Neuronal stem cell (in vitro differentiated cells): ENCODE results near the gene SDC3.

Source experiments
- DNase-seq: peaks from one replicate; pipeline ENCODE4 v3.0.0-alpha.2; 2013; ENCODE audit warnings: low spot score
- H2AFZ ChIP-seq: one replicate; pipeline ENCODE4 v1.6.1; 2013; ENCODE audit warnings: mild to moderate bottlenecking, low read length, inconsistent platforms
- H2AK5ac ChIP-seq: 2 replicates; pipeline ENCODE4 v1.6.1; 2013; ENCODE audit warnings: low read depth, mild to moderate bottlenecking, inconsistent platforms, low read length, moderate library complexity, mixed read lengths
- H2BK120ac ChIP-seq: 2 replicates; pipeline ENCODE4 v1.6.1; 2013; ENCODE audit warnings: low read depth, mild to moderate bottlenecking, inconsistent platforms, low read length, moderate library complexity, mixed read lengths
- H2BK12ac ChIP-seq: one replicate; pipeline ENCODE4 v1.6.1; 2013; ENCODE audit warnings: low read length, inconsistent platforms
- H2BK15ac ChIP-seq: 2 replicates; pipeline ENCODE4 v1.6.1; 2013; ENCODE audit warnings: mild to moderate bottlenecking, low read length, inconsistent platforms, mixed read lengths
- H2BK5ac ChIP-seq: one replicate; pipeline ENCODE4 v1.6.1; 2013; ENCODE audit warnings: inconsistent platforms, mild to moderate bottlenecking, low read length, moderate library complexity
- H3K14ac ChIP-seq: one replicate; pipeline ENCODE4 v1.6.1; 2013; ENCODE audit warnings: low read length, inconsistent platforms
- H3K18ac ChIP-seq: 2 replicates; pipeline ENCODE4 v1.6.1; 2013; ENCODE audit warnings: low read length, inconsistent platforms
- H3K23ac ChIP-seq: 2 replicates; pipeline ENCODE4 v1.6.1; 2013; ENCODE audit warnings: low read depth, mild to moderate bottlenecking, mixed read lengths, low read length, inconsistent platforms; ENCODE audit not compliant: poor library complexity
- H3K27ac ChIP-seq: replicated peaks from 3 replicates; pipeline ENCODE4 v1.5.1; 2013; ENCODE audit warnings: low read length, inconsistent platforms
- H3K27me3 ChIP-seq, 3 experiments: 2 replicates each; pipeline ENCODE4 v1.6.1; 2013; ENCODE audit warnings: low read length in 3 of 3, mild to moderate bottlenecking in 2 of 3, inconsistent platforms in 1 of 3, low read depth in 1 of 3, mixed read lengths in 1 of 3, moderate library complexity in 1 of 3; ENCODE audit not compliant: control insufficient read depth in 3 of 3, insufficient read depth in 3 of 3
- H3K36me3 ChIP-seq, 2 donors: replicated peaks in 1 of 2; 2 replicates each; pipeline ENCODE4 v1.6.1; 2013; ENCODE audit warnings: low read length in 2 of 2; ENCODE audit not compliant: control insufficient read depth in 2 of 2, insufficient read depth in 2 of 2
- H3K4ac ChIP-seq: 2 replicates; pipeline ENCODE4 v1.6.1; 2013; ENCODE audit warnings: inconsistent platforms, mild to moderate bottlenecking, low read length, moderate library complexity
- H3K4me1 ChIP-seq, 2 donors: 1 replicate in 1 of 2; 2 replicates in 1 of 2; pipeline ENCODE4 v1.6.1; 2013; ENCODE audit warnings: low read length in 2 of 2, low read depth in 1 of 2; ENCODE audit not compliant: control insufficient read depth in 2 of 2, insufficient read depth in 1 of 2
- H3K4me2 ChIP-seq: one replicate; pipeline ENCODE4 v1.6.1; 2013; ENCODE audit warnings: mild to moderate bottlenecking, low read length, inconsistent platforms; ENCODE audit not compliant: insufficient read depth, poor library complexity, severe bottlenecking
- H3K4me3 ChIP-seq, 2 donors: 2 replicates each; pipeline ENCODE4 v1.5.1; 2013; ENCODE audit warnings: low read length in 2 of 2, mild to moderate bottlenecking in 2 of 2, inconsistent platforms in 1 of 2, moderate library complexity in 1 of 2
- H3K79me1 ChIP-seq: one replicate; pipeline ENCODE4 v1.6.1; 2013; ENCODE audit warnings: low read depth, mild to moderate bottlenecking, inconsistent platforms, low read length, moderate library complexity
- H3K9ac ChIP-seq: one replicate; pipeline ENCODE4 v1.6.1; 2013; ENCODE audit warnings: mild to moderate bottlenecking, low read depth, low read length, inconsistent platforms; ENCODE audit not compliant: poor library complexity
- H3K9me3 ChIP-seq, 2 donors: replicated peaks in 1 of 2; 2 replicates each; pipeline versions ENCODE3 to v1.6.1; 2013; ENCODE audit warnings: low read length in 2 of 2, mild to moderate bottlenecking in 2 of 2, inconsistent platforms in 1 of 2, low read depth in 1 of 2, mixed read lengths in 1 of 2, moderate library complexity in 1 of 2; ENCODE audit not compliant: control insufficient read depth in 2 of 2, insufficient read depth in 1 of 2
- H4K8ac ChIP-seq: one replicate; pipeline ENCODE4 v1.6.1; 2013; ENCODE audit warnings: low read depth, mild to moderate bottlenecking, inconsistent platforms, low read length, moderate library complexity
- H4K91ac ChIP-seq: one replicate; pipeline ENCODE4 v1.6.1; 2013; ENCODE audit warnings: low read length, low read depth, mild to moderate bottlenecking, inconsistent platforms; ENCODE audit not compliant: poor library complexity
- WGBS, 2 donors: extraction: QIAGEN DNeasy Blood & Tissue Kit; methylation state at CpG; one replicate each; pipeline ENCODE4 v1.1.7; 2013; ENCODE audit warnings: missing lambda C conversion rate in 2 of 2, mixed read lengths in 1 of 2; ENCODE audit not compliant: insufficient read length in 2 of 2, insufficient replicate concordance in 1 of 2; ENCODE audit errors: extremely low coverage in 2 of 2; 5-methylcytosine and 5-hydroxymethylcytosine counted together

The SDC3 gene

GRCh38 chr1:30883389-30884172 is 25.0 kb downstream of the SDC3 start:
- no peak overlapping the region for H2BK120ac ChIP-seq
- no peak overlapping the region for H2BK5ac ChIP-seq
- H2AK5ac ChIP-seq = peak overlapping the region; percentile 58
- no peak for DNase-seq
- no peak overlapping the region for H2BK15ac ChIP-seq
- H3K4me1 ChIP-seq = peaks cover 31 to 34% of the 10 kb centered on the region in 2 donors
- H3K14ac ChIP-seq = no peak overlapping the region
- H3K4me3 ChIP-seq = no peak overlapping the region
- H3K36me3 ChIP-seq = peaks cover under 1 to 10% of the 10 kb centered on the region in 2 donors
- H4K91ac ChIP-seq = no peak overlapping the region
- H3K4ac ChIP-seq = no peak overlapping the region
- no peak overlapping the region for H3K23ac ChIP-seq
- H2BK12ac ChIP-seq = no peak overlapping the region
- peaks cover 8% of the 10 kb centered on the region for H3K79me1 ChIP-seq
- H3K9ac ChIP-seq = no peak overlapping the region
- no peak overlapping the region for H4K8ac ChIP-seq
- H3K4me2 ChIP-seq = no peak overlapping the region
- H3K27me3 ChIP-seq = no peaks in the 10 kb centered on the region
- WGBS, 2 donors = no CpG with 5 or more reads among the region's 18 CpGs
- H3K27ac ChIP-seq = no peak overlapping the region
- peak overlapping the region; percentile 49 for H3K18ac ChIP-seq
- no peaks in the 10 kb centered on the region for H3K9me3 ChIP-seq
- H2AFZ ChIP-seq = no peak overlapping the region

- peaks cover 2 to 16% of the 10 kb centered on the region in 2 donors for H3K36me3 ChIP-seq
- H3K79me1 ChIP-seq = peaks cover 8% of the 10 kb centered on the region
- no peaks in the 10 kb centered on the region for H3K27me3 ChIP-seq
- no peak overlapping the region for H3K27ac ChIP-seq
- H3K4ac ChIP-seq = no peak overlapping the region
- no peak overlapping the region for H3K14ac ChIP-seq
- no peak overlapping the region for H2AK5ac ChIP-seq
- no peaks in the 10 kb centered on the region for H3K9me3 ChIP-seq
- H3K18ac ChIP-seq = no peak overlapping the region
- no CpG with 5 or more reads among the region's 14 CpGs for WGBS, 2 donors
- H3K23ac ChIP-seq = no peak overlapping the region
- no peak overlapping the region for H2BK120ac ChIP-seq
- H2BK15ac ChIP-seq = no peak overlapping the region
- H4K91ac ChIP-seq = no peak overlapping the region
- DNase-seq = no peak
- no peak overlapping the region for H2BK12ac ChIP-seq
- H3K4me3 ChIP-seq = no peak overlapping the region
- no peak overlapping the region for H3K9ac ChIP-seq
- H2BK5ac ChIP-seq = no peak overlapping the region
- H4K8ac ChIP-seq = no peak overlapping the region
- no peak overlapping the region for H3K4me2 ChIP-seq
- no peak overlapping the region for H2AFZ ChIP-seq
- H3K4me1 ChIP-seq = peaks cover 24 to 26% of the 10 kb centered on the region in 2 donors
Measured at GRCh38 chr1:30882678-30883388, 25.7 kb downstream of the SDC3 start.

GRCh38 chr1:30881319-30882181 is 27.0 kb downstream of the SDC3 start:
- H3K36me3 ChIP-seq = peaks cover 3 to 20% of the 10 kb centered on the region in 2 donors
- DNase-seq = no peak
- no peaks in the 10 kb centered on the region for H3K9me3 ChIP-seq
- peak overlapping the region; percentile 78 for H4K8ac ChIP-seq
- H3K9ac ChIP-seq = peak overlapping the region; percentile 9
- peaks cover 19 to 25% of the 10 kb centered on the region in 2 donors for H3K4me1 ChIP-seq
- no CpG with 5 or more reads among the region's 25 CpGs for WGBS, 2 donors
- H3K4me3 ChIP-seq = no peak overlapping the region
- H3K79me1 ChIP-seq = peaks cover 8% of the 10 kb centered on the region
- no peak overlapping the region for H3K27ac ChIP-seq
- H3K14ac ChIP-seq = peak overlapping the region; percentile 43
- no peak overlapping the region for H2BK15ac ChIP-seq
- H2AFZ ChIP-seq = no peak overlapping the region
- no peak overlapping the region for H4K91ac ChIP-seq
- H3K4ac ChIP-seq = peak overlapping the region; percentile 31
- H2BK5ac ChIP-seq = no peak overlapping the region
- no peaks in the 10 kb centered on the region for H3K27me3 ChIP-seq
- H2AK5ac ChIP-seq = peak overlapping the region; percentile 74
- H3K23ac ChIP-seq = peak overlapping the region; percentile 60
- peak overlapping the region; percentile 61 for H3K18ac ChIP-seq
- H2BK12ac ChIP-seq = no peak overlapping the region
- H3K4me2 ChIP-seq = no peak overlapping the region
- no peak overlapping the region for H2BK120ac ChIP-seq
